ENCODE results near the gene NELFE.
"Not testable (repeated sequence)": the region's sequence is repeated elsewhere in the genome, so short reads cannot be mapped to it uniquely, and the experiment has no call there.

Gene NELFE

DNA sequence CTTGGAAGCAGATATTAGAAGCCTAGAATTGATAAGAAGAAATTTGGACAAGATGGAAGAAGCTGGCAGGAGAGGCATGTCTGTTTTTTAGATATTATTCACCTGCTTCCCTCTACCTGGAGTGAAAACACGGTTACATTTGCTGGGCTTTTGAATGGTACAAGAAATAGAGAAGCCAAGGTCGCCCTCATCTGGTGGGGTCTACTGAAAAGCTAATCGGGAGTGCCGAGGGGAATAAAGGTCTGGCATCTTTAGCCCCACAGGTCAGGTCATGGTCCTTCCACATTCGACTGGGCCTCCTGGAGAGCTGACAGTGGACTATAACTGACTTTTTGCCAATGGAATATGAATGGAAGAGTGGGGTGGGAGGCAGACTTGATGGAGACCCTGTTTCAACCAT, 35.8 kb downstream of the NELFE start:
- DNase-seq (ENCODE audit: insufficient read length, low spot score): no peak
- FAIRE-seq: no peak

DNA sequence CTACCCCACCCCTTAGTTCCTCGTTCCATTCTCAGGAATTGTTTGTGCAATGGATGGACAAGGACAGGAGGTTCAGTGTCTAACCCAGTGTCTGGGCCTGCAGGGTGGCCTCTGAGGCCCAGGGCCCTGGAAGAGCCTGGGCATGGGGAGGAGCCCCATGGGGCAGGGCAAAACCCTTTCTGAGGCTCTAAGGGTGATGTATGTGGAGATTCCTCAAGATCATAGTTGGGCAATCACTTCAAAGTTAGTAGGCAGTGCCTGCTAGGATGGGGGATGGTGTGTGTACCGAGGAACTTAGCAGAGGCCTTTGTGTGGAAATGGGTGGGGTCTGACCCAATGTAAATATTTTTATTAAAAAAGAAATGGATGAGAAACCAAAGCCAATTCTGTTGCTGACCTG, 38.0 kb downstream of the NELFE start:
- no peak for FAIRE-seq
- no peak for DNase-seq (ENCODE audit: insufficient read length, low spot score)

DNA sequence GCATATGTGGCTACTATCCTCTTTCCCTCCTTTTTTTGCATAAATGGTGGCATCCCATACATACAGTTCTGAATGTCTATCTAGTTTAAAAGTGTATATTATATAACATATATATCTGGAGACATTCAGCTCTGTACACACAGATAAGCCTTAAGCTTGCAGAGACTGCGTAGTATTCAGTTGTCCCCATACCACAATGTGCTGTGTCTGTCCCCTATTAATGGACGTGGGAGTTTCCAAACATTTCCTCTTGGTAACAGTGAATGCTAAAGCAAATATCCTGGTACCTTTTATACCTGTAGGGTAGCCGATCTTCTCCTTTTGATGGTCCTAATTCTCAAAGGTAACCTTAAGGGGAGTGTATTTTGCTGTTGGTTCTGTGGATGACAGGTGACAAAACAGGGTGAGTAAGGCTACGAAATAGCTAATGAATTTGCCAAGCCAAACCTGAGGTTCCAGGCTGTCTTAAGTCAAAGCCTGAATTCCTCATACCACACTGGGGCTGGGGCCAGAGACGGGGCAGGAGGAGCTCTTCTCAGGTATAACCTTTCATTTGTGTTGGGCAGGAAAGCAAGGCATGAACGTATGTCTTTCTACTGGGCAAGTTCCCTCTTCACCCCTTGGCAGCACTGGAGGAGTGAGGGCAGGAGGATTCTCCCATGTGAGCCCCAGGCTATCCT, 39.0 kb downstream of the NELFE start:
- DNase-seq (ENCODE audit: insufficient read length, low spot score): no peak
- FAIRE-seq: no peak

DNA sequence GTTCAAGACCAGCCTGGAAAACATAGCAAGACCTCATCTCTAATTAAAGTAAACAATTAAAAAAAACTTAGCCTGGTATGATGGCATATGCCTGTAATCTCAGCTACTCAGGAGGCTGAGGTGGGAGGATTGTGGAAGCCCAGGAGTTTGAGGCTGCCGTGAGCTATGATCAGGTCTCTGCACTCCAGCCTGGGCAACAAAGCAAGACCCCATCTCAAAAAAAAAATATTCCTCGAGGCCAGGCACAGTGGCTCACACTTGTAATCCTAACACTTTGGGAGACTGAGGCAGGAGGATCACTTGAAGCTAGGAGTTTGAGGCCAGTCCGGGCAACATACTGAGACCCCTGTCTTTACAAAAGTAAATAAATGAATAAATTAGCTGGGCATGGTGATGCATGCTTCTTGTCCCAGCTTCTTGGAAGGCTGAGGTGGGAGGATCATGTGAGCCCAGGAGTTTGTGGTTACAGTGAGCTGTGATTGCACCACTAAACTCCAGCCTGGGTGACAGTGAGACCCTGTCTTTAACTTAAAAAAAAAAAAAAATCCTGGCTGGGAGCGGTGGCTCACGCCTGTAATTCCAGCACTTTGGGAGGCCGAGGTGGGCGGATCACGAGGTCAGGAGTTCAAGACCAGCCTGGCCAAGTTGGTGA, 40.6 kb downstream of the NELFE start:
- DNase-seq (ENCODE audit: insufficient read length, low spot score): no peak
- FAIRE-seq: no peak

DNA sequence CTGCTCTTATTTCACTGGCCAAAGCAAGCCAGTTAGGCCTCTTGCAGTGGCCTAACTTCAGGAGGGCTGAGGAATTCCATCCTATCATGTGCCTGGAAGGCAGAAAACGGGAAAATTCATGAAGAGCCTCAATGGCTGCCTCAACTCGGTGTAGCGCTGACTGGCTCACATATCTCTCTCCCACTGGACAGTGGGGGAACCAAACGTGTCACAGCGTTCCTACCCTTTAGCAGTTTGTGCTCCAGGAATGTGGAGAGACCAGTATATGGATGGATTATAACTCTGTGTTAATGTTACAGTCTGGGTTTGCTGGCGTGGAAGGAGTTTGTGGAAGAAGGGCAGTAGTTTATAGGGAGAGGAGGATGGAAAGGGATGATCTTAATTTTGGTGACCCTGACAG, 43.0 kb downstream of the NELFE start:
- no peak for FAIRE-seq
- DNase-seq (ENCODE audit: insufficient read length, low spot score): no peak

DNA sequence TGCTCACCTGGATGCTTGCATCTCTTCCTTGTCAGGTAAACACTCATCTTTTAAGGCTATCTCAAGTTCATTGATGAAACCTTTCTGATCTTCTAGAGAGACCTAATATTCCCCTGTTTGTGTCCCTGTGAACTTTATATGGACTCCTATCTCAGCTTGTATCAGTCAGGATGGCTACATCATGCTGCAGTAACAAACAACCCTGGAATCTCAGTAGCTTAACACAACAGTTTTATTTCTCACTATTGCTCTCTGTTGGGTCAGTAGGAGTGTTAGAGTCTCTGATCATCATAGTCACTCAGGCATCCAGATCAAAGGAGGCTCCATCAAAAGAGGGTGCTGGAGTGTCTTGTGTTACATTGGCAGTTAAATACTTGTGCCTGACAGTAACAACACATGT, 43.4 kb downstream of the NELFE start:
- DNase-seq (ENCODE audit: insufficient read length, low spot score): no peak
- no peak for FAIRE-seq

DNA sequence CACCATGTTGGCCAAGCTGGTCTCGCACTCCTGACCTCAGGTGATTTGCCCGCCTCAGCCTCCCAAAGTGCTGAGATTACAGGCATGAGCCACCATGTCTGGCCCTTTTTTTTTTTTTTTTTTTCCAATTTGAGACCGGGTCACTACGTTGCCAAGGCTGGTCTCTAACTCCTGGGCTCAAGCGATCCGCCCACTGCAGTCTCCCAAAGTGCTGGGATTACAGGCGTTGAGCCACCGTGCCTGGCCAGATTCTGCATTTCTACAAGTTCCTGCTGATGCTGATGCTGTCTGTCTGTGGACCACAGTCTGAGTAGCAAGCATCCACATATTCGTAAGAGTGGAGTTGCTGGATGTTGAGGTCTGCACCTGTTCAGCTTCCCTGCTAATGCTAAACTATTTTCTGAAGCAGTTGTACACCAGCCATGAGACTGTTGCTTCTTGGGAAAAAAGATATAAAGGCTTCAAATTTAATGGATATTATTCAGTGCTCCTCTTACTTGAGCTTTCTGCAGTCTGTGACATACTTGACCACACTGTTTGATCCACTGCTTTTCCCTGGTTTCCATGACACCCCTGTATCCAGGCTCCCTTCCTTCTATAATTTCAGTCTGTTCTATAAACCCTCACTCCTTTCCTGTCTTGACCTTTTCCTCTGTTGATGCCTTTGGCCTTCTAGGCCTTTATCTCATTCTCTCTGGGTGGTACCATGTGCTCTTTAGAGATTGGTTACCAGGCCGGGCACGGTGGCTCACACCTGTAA, 46.8 kb downstream of the NELFE start:
- FAIRE-seq: no peak
- DNase-seq (ENCODE audit: insufficient read length, low spot score): no peak

DNA sequence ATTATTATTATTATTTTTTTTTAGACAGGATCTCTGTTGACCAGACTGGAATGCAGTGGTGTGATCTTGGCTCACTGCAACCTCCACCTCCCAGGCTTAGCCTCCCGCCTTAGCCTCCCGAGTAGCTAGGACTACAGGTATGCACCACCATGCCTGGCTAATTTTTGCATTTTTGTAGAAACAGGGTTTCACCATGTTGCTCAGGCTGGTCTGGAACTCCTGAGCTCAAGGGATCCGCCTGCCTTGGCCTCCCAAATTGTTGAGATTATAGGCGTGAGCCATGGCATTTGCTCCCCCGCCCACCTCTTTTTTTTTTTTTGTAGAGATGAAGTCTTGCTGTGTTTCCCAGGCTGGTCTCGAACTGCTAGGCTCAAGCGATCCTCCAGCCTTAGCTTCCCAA, 49.5 kb downstream of the NELFE start:
- not testable (repeated sequence) for DNase-seq (ENCODE audit: insufficient read length, low spot score); FAIRE-seq

DNA sequence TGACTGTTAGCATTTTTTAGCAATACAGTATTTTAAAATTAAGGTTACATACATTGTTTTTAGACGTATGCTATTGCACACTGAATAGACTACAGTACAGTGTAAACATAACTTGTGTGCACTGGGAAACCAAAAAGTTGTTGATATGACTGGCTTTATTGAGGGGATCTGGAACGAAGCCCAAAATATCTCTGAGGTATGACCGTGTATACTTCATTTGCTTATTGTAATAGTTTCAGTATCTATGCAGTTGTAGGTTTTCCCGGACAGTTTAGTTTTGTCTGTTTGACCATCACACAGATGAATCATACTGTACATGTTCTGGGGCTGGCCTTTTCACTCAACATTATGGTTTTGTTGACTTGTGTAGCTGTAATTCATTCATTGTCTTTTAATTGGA, 50.0 kb downstream of the NELFE start:
- FAIRE-seq (no peak), DNase-seq (ENCODE audit: insufficient read length, low spot score) (no peak)

DNA sequence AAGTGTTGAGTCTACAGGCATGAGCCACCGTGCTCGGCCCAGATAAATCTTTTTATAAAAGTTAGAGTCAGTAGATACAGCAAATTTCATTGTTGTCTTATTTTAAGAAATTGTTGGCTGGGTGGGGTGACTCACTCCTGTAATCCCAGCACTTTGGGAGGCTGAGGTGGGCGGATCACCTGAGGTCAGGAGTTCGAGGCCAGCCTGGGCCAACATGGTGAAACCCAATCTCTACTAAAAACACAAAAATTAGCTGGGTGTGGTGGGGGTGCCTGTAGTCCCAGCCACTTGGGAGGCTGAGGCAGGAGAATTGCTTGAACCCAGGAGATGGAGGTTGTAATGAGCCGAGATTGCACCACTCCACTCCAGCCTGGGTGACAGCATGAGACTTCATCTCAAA, 50.5 kb downstream of the NELFE start:
- not testable (repeated sequence) for DNase-seq (ENCODE audit: insufficient read length, low spot score); FAIRE-seq

DNA sequence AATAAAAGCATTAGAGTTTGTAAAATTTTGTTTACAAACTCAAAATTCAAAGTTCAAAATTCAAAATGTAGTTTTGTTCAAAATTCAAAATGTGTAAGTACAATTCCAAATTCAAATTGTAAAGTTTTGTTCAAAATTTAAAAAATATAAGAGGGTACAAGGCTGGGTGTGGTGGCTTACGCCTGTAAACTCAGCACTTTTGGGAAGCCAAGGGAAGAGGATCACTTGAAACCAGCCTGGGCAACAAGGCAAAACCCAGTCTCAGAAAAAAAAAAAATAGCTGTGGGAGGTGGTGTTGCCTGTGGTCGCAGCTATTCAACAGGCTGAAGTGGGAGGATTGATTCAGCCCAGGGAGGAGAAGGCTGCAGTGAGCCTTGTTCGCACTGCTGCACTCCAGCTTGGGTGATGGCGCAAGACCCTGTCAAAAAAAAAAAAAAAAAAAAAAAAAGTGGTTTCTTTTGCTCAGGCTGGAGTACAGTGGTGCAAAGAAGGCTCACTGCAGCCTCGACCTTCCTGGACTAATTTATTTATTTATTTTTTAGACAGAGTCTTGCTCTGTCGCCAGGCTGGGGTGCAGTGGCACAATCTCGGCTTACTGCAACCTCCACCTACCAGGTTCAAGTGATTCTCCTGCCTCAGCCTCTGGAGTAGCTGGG, 51.5 kb downstream of the NELFE start:
- DNase-seq (ENCODE audit: insufficient read length, low spot score): no peak
- FAIRE-seq: no peak

DNA sequence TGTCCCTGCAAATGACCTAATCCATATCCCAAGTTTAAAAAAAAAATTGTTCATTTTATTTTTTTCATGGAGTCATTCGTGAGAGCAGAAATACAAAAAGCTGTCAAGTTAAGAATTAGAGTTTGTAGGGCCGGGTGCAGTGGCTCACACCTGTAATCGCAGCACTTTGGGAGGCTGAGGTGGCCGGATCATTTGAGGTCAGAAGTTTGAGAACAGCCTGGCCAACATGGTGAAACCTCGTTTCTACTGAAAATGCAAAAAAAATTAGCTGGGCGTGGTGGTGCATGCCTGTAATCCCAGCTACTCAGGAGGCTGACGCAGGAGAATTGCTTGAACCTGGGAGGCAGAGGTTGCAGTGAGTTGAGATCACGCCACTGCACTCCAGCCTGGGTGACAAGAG, 52.0 kb downstream of the NELFE start:
- DNase-seq (ENCODE audit: insufficient read length, low spot score); FAIRE-seq: not testable (repeated sequence)

DNA sequence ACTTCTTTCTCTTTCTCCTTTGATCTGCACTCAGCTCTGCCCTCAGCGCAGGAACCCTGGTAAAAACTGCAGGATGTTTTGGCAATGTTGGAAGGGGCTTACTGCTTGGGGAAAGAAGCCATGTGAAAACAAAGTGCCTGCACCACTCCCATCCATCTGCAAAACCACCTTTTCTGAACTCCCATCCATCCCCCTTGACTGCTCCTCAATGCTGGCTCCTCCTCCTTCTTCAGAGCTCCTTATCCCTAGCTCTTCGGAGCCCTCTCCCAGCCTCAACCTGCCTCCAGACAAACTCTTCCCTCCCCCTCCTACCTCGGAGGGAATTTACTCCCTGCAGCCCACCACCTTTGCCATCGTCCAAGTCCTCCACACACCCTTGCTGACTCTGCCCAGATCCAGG, 52.6 kb downstream of the NELFE start:
- DNase-seq (ENCODE audit: insufficient read length, low spot score): no peak
- FAIRE-seq: no peak

DNA sequence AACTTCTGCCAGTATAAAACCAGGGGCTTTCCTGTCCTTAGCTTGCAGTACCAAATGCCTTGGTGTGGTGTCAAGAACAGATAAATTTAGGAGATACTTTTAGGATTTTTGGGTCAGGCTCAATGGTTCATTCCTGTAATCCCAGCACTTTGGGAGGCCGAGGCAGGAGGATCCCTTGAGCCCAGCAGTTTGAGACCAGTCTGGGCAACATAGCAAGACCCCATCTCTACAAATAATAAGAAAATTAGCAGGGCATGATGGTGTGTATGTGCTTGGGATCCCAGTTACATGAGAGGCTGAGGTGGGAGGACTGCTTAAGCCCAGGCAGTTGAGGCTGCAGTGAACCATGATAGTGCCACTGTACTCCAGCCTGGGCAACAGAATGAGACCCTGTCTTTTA, 53.7 kb downstream of the NELFE start:
- FAIRE-seq: no peak

DNA sequence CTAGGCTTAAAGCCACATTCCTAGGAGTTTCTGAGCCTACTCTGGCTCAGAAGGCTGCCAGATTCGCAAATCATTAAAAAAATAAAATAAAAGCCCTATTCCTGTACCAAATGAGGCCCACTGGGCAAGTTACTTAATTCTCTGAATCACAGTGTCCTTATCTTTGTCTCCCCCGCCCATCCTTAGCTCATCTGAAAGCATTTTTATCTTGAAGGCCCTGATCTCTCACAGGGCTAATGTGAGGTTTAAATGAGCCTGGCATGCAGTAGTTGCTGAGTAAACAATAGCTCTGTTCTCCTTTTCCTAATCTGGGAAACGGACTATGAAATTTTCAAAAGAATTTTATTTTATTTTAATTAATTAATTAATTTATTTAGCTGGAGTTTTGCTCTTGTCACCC, 54.8 kb downstream of the NELFE start:
- FAIRE-seq (no peak), DNase-seq (ENCODE audit: insufficient read length, low spot score) (no peak)

More for the DNA sequence above, 53.7 kb downstream of the NELFE start:
- no peak for DNase-seq (ENCODE audit: insufficient read length, low spot score)
